DMS114 treated with DMSO at 0.1 percent for 48 hours (cell line): ENCODE measurements around the gene ZWILCH.
A peak's percentile ranks its signal among the peaks of the same experiment; 100 is the strongest.
"Not testable (repeated sequence)": the region's sequence is repeated elsewhere in the genome, so short reads cannot be mapped to it uniquely, and the experiment has no call there.

Experiments
- DNase-seq: peaks from one replicate; lab custom pipeline; 2025; ENCODE audit not compliant: unreplicated experiment; lab: John Stamatoyannopoulos, UW

The ZWILCH gene

DNA sequence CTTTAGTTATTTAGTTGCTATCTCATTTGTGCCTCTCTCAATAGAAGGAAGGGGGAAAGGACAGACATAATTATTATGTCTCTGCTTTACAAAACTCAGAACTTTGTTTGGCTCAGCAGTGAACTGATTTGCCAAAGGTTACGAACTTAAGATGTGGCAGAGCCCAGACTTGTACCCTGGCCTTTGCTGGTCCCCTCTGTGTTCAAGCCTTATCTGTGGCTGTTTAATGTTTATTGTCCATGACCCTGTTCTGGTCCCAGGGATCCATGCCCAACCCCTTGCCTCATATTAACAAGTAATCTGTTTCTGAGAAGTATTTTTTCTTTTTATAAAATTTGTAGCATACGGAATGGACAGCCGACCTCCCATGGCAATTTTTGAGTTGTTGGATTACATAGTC lies 18.2 kb upstream of the ZWILCH start:
- no peak for DNase-seq

DNA sequence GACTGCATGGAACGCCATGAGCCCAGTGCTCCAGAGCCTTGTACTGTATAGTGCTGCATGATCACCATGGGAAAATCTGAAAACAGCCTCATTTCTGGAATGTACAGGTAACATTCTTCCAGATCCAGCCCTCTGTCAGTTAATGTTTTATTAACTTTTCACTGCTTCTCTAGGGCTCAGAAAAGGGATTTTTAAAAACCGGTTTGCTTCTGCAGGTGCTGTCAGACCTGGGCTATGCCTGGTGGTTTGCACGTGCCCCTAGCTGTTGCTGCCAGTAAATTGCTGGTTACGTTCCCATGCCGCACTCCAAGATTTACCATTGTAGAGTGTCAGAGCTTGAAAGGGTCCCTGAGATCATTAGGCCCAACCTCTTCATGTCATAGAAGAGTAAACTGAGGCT lies 16.6 kb upstream of the ZWILCH start:
- no peak for DNase-seq

DNA sequence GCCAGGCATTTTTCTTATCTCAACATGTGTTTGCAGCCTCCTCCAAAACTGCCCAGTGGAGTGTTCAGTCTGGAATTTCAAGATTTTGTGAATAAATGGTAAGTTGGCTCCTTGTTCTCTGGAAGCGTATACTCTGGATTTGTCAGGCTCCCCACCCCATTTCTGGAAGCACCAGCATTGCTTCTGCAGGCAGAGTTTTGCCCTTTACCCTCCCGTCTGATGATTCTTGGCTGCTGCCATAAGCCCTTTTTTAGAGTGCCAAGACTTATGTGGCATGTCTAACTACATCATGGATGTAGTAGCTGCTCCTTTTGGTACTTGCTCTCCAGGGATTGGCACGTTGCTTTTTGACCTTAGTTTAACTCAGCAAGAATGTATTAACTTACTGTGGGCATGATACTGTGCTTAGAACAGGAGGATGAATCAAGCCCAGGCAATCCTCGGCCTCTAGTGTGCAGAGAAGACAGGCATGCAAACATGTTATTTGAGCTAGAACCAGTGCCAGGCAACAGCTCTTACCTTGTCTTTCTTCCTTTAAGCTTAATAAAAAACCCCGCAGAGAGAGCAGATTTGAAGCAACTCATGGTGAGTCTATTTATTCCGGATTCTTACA lies 15.8 kb upstream of the ZWILCH start:
- DNase-seq, result no peak

DNA sequence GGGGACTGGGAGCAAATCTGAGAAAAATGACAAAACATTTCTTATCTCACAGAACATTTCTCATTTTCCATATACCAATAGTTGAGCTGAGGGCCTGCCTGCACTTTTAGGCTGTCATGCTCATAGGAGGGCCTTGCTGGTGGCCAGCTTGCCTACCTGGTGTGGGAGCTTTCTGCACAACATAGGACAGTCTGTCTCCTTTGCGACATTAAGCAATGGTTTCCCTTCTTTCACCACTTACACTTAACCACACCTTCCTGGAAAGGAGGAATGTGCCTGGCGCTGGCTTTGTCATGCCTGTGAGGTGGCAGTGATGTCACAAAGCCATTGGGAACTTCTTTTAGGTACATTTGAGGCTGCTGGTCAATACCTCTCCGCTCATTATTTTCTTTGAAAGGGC lies 13.3 kb upstream of the ZWILCH start:
- no peak for DNase-seq

DNA sequence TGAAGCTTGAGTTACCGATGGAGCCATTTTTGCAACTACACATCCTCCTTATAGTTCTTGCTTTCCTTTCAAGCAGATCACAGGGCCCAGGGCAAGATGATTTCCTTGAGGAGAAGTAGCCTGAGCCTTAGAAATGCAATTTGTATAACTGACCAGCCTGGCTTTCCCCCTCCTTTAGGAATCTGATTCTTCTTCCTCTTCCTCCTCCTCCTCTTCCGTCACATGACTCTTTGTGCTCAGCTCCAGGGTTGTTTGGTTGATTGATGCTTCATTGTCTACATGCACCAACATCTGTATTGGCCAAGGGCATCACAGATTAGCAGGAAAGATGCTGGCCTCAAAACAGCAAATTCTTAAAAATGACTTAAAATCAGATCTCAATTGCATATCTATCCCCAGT lies 10.9 kb upstream of the ZWILCH start:
- DNase-seq, result no peak

DNA sequence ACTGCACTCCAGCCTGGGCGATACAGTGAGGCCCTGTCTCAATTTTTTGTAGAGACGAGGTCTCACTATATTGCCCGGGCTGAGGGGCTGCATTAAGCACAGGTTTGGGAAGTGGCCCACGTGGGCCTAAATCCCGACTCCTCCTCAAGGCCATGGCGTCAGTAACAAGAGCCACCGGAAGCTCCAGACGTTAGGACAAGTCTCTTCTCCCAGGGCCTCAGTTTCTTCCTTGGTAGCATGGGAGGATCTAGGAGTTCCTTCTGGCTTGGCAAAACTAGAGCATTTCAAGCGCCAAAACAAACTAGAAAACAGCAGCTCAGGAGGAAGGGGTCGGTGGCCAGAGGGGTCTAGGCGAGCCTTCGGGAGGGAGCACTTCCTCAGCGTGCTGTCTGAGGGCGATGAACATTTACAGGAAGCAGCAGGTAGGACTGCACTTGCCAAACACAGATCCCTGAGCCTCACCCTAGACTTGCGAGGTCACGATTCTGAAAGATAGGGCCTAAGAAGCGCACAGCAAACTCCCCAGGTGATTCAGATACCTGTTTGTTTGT lies 8.1 kb upstream of the ZWILCH start:
- peak; percentile 31 for DNase-seq

DNA sequence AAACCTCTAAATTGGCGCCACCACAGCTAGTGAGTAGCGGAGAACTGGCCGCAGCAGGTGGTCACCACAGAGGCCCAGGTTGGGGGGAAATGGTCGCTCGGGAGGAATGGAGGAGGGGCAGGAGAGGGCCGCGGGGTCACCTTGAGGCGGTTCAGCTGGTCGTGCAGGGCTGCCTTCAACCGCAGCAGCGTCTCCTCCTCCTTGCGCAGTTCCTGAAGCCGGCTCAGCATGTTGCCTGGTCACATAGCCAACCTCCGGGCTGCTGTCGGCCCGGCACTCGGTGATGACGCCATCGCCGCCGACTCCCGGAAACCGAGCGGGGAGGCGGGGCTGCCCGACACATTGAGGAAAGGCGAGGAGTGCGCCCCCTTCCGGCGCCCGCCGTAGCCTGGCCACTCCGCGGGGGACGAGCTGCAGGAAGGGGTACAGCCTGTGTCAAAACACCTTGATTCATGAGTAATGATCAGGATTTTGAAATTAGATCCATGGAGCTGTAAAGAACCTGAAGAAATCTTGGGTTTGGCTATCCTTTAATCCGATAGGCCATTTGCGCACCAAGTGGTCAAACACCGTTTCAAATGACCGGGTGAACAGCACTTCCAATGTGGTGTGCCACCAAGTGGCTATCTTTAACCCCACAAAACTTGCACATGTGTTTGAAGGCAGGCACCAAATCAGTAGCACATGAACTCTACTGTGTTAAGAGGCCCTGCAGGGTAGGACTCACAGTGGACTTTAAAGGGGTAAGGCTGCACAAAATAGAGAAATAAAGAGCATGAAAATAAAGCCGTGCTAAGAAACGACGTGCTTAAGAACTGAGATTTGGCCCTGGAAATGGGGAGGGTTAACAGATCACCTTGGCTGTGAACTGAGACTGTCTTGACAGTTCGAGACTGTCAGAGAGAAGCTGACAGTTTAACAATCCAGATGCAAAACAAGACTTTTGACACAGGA lies 7.3 kb upstream of the ZWILCH start, which contains the start of gene SNAPC5:
SNAPC5 (minus strand) TSS at position 261 of the 954 bp plus-strand sequence; CDS start at position 230, 31 bp downstream.
- peak; percentile 94 for DNase-seq

DNA sequence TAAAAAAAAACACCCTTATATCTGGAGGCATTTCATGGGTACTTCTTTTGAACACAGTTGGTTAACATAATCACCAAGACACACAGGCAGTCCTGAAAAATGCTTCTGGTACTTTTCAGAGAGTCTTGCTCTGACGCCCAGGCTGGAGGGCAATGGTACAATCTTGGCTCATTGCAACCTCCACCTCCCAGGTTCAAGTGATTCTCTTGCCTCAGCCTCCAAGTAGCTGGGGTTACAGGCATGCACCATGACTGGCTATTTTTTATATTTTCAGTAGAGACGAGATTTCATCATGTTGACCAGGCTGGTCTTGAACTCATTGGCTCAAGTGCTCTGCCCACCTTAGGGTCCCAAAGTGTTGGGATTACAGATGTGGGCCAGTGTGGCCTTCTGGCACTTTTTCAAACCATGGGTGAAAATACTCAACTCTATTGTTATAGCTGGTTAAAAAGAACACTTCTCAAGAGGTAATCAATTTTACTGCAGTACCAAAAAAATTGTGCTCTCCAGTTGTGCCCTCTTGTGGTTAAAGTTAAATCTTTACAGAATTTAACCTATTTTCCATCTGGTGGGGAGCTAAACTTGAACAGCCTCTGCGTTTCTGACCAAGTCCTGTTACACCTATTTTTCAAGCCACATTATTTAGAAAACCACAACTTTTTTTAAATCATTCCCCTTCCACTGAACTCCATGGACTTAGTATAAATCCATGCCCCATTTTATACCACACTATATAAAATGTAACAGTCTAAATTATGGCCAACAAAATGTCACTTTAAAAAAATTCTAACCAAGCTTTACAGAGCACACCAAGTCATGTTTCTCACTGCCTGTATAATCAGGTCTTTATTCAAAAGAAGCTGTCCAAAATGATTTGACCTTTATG lies 6.4 kb upstream of the ZWILCH start:
- DNase-seq, result peak; percentile 64

DNA sequence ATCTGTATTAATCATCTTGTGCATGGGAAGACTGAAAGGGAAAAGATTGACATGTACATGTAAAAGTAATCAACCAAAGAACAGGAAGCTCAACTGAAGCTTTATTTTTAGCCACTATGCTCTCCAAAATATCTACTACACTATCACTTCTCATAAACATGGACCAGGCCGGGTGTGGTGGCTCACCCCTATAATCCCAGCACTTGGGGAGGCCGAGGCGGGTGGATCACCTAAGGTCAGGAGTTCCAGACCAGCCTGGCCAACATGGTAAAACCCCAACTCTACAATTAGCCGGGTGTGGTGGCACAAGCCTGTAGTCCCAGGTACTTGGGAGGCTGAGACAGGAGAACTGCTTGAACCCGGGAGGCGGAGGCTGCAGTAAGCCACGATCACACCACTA lies 4.8 kb upstream of the ZWILCH start:
- not testable (repeated sequence) for DNase-seq

DNA sequence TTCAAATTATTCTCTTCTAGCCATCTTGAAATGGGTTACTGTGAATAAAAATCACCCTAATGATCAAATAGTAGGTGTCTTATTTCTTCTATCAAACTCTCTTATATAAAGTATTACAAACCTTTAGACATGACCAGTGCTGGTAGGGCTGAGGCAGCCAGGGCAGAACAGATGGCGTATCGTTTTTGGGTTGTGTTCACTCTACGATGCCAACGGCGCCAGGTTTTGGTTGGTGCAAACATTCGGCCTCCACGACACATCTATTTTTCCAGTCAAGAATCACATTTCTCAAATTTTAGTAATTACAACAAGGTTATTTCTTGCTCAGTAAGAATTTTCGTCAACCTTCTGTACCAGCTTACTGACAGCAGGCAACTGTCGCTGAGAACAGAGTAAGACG lies 2.6 kb upstream of the ZWILCH start:
- DNase-seq, result no peak

DNA sequence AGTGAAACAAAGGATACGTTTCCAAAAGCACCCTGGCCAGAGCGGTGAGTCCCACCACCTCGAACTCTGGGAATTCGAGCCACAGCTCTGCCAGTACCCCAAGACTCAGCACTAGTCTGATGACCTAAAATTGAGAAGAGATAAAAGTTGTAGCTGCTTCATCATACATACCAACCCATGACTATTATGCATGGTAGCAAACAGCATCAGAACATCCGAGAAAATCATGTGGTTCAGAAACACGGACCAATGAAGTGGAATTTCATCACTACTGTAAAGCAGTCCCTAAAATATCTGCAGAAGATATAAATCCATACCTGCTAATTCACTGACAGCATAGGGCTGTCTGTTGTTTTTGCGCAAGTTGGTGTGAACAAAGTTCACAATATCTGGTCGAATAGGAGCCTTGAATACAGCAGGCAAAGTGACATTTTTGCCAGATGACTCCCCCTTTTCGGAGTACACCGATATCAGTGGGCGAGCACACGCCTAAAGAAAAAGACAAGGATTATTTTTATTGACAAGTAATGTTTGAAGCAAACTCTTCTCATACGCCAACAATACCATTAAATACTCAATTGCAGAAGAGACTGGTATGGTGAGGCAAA lies 2.0 kb upstream of the ZWILCH start:
- DNase-seq, result not testable (repeated sequence)

DNA sequence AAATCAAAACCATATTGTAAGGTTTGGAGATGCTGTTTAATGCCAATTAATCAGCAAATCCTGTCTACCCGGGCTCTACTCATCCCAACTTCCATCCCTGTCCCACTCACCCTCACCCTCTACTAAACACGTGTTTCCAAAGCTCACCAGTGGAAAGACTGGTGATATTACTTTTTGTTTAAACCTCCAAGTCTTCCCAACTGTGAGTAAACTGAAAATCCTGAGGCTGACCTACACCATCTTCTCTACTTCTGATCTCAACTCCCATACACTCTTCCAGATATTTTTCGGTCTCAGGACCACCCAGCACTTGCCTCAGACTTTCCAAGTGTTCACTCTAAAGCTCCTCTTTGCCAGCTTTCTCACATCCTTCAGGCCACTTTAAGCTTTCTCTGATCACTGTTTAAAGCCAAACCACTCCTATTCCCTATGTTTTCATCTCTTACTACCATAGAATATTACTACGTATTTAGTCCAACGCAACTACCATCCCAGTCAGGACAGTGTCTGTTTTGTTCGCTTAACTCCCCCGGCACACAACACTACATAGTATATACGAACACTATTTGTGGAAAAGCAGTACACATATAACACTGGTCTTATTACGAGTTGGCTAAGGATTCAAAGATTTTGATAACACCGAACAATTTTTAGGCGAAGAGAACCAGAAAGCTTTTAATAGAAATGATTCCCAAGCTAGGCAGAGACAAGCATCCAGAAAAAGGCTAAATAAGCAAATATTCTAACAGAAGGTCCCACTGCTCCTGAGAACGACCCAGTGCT lies 1.2 kb upstream of the ZWILCH start:
- DNase-seq, result no peak

DNA sequence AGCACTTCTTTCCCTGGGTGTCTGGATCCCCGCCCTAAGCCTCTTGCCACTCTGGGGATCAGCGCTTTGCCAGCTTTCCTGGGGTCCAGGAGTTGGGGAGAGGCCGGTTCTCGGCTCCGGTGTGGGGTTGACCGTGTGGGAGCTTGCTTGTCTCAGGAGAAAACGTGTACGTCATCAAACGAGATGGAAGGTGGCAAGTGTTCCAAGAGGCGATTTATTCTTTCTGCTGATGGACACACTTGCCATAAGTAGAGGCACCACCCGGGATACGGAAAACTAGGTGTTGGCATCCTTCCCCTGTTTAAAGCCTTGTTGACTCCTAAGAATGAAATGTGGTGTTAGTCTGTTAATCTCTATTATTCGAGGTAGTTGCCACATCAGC lies 295 bp downstream of the ZWILCH start:
- DNase-seq, result no peak

DNA sequence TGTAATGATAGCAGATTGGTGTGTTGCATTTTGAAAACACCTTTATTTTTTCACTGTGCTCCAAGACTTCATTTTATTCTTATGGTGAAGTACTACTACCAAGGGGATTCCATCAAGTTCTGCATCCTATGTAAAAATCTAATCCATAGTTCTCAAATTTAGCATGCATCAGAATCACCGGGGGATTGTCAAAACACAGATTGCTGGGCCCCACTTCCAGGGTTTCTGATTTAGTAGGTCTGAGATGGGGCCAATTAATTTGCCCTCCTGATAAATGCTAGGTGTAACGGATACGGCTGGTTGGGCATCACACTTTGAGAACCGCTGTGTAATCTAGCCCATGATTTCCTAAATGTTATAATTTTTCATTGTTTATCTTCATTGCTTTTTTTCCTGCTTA lies 692 bp downstream of the ZWILCH start:
- no peak for DNase-seq

DNA sequence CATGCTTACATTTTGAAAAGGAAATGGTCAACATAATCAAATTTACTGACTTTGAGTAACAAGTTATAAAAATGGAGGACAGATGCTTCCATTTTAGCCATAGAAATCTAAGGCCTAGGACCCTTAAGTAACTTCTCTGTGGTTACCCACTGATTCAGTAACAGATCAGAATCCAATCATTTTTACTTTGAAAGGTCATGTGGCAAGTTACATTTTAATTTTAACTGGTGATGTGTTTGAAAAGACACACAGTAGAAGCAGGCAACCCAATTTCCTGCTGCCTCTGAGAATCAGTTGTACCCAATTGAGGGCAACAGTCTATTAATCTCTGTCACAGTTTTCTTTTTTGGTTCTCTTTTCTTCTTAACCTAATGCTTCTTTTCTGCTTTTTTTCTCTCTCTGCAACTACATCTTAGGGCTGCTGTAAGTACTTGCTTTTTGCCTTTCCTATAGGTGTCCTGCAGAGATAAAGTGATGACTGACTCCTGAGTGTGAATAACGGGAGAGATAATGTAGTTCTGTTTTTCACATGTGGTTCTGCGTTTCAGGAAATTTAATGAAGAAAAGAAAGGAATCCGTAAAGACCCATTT lies 3.3 kb downstream of the ZWILCH start:
- no peak for DNase-seq

DNA sequence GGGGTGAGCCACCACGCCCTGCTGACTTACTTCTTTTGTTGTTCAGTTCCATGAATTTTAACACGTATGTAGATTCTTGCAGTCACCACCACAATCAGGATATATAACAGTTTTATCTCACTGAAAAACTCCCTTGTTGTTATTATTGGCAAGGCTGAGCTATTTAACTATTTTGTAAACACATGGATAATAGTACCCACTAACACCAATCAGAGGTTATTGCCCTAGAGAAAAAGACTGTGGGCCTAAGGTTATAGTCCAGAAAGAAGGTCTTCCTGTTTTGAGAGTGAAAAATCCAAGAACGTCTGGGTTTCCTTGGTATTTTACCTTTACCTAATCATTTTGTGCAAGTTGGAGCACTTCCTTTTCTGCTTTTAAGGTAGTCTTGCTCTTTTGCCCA lies 9.5 kb downstream of the ZWILCH start:
- no peak for DNase-seq

DNA sequence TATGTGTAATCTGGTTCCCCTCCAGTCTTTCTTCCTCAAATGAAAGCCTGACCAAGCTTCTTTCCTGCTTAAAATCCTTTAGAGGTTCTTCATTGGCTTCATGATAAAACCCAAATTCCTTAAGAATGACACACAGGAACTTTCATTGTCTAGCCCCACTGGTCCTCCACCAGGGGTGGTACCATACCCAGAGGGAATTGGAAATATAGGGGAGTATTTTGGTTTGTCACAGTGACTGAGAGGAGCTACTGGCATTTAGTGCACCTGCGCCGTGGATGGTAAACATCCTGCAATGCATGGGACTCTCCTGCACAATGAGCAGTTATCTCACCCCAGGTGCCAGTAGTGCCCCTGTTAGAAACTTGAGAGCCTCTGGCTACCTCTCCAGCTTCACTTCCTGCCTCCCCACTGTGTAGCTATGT lies 10.8 kb downstream of the ZWILCH start:
- DNase-seq, result no peak

DNA sequence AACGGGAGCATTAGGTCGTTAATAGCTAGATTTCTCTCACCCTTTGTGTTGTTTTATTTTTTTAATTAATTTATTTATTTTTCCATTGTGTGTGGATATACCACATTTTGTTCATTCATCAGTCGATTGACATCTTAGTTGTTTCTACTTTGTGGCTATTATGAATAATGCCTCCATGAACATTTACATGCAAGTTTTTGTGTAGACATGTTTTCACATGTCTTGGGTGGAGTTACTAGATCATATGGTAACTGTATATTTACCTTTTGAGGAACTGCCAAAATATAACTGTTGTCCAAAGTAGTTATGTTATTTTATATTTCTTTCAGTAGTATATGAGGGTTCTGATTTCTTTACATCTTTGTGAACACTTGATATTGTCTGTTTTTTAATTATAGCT lies 18.8 kb downstream of the ZWILCH start:
- no peak for DNase-seq

DNA sequence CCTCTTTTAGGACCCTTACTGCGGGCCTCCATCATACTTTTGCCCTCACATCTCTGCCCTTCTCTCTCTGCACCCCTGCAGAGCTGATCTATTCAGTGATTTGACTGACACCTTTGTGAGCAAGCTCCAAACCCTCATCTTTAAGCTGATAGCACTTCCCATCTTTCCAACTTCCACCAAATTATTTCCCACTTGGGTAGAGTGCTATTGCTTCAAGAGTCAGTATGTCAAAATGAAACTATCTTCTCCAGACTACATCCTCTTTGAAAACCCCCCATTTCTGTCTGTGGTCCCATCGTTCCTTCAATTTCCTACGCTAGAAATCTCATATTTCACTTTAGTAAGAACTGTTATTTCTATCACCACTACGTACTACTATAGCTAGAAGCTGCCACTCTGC lies 19.7 kb downstream of the ZWILCH start:
- no peak for DNase-seq

DNA sequence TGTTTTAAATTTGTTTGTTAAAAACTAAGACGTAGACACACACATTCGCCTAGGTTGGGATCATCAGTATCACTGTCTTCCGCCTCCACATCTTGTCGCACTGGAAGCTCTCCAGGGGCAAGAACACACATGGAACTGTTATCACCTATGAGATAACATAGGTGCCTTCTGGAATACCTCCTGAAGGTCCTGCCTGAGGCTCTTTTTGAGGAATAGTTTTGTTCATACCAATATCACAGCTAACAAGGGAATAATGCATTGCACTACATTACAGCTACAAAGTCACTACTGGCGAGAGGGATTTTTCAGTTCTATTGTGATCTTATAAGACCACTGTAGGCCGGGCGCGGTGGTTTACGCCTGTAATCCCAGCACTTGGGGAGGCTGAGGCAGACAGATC lies 29.9 kb downstream of the ZWILCH start:
- no peak for DNase-seq
